Epithelial cell of proximal tubule (primary cell): ENCODE measurements around the gene PRSS2. TPM values are rescaled to one million over a fixed set of nuclear protein-coding genes. Genes with fewer than 3 reads are reported as not detected.

Source experiments
- DNase-seq: peaks from one replicate; pipeline ENCODE4 v3.0.0-alpha.2; 2011; ENCODE audit warnings: low read depth
- H3K4me3 ChIP-seq: 2 replicates; pipeline ENCODE4 v1.5.1; 2011; ENCODE audit warnings: low read depth, mild to moderate bottlenecking, low read length
- total RNA-seq: library from RNA; depleted of rRNA; stranded (reverse); fragments of >200 nt; gene quantifications from 2 replicates; pipeline ENCODE4 v1.2.3, GENCODE V29; 2015
- TF ChIP-seq, protein P1 (sequence below): conservative IDR thresholded peaks from 2 replicates; pipeline ENCODE4 v1.5.1; 2012; ENCODE audit warnings: low read depth, mild to moderate bottlenecking, low read length

Gene PRSS2
- total RNA-seq, 1 donor from 2014 or later = not detected

DNA sequence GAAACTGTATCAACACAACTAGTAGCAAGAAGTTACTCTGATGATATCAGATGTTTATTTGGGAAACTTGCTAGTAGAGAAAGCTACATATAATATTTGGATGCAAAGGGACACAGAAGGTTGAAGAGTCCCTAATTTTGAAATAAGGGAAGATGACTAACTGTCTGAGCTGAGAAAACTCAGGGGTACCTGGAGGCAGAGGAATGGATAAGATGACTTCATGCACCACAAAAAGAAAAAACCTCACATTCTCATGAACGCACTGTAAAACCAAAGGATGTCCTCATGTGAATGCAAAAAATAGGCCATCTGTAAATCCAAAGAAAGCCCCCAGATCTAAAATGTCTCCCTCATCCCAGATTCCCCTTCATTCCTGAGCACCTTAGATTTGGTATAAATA is 29.3 kb downstream of the PRSS2 start:
- TF ChIP-seq, protein P1, sequence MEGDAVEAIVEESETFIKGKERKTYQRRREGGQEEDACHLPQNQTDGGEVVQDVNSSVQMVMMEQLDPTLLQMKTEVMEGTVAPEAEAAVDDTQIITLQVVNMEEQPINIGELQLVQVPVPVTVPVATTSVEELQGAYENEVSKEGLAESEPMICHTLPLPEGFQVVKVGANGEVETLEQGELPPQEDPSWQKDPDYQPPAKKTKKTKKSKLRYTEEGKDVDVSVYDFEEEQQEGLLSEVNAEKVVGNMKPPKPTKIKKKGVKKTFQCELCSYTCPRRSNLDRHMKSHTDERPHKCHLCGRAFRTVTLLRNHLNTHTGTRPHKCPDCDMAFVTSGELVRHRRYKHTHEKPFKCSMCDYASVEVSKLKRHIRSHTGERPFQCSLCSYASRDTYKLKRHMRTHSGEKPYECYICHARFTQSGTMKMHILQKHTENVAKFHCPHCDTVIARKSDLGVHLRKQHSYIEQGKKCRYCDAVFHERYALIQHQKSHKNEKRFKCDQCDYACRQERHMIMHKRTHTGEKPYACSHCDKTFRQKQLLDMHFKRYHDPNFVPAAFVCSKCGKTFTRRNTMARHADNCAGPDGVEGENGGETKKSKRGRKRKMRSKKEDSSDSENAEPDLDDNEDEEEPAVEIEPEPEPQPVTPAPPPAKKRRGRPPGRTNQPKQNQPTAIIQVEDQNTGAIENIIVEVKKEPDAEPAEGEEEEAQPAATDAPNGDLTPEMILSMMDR = no peak
- no peak for DNase-seq
- H3K4me3 ChIP-seq = no peak overlapping the region

DNA sequence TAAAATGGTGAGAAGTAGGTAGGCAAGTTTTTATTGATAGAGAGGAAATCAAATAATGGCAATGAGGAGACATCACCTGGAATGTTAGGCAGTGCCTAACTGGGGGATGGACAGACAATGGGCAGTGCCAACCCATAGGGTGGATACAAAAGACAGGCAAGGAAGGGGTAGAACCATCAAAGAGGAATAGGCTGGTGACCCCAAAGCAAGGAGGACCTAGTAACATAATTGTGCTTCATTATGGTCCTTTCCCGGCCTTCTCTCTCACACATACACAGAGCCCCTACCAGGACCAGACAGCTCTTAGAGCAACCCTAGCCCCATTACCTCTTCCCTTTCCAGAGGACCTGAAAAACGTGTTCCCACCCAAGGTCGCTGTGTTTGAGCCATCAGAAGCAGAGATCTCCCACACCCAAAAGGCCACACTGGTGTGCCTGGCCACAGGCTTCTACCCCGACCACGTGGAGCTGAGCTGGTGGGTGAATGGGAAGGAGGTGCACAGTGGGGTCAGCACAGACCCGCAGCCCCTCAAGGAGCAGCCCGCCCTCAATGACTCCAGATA is 30.0 kb downstream of the PRSS2 start:
- no peak overlapping the region for H3K4me3 ChIP-seq
- TF ChIP-seq, protein P1 = no peak
- DNase-seq = no peak

DNA sequence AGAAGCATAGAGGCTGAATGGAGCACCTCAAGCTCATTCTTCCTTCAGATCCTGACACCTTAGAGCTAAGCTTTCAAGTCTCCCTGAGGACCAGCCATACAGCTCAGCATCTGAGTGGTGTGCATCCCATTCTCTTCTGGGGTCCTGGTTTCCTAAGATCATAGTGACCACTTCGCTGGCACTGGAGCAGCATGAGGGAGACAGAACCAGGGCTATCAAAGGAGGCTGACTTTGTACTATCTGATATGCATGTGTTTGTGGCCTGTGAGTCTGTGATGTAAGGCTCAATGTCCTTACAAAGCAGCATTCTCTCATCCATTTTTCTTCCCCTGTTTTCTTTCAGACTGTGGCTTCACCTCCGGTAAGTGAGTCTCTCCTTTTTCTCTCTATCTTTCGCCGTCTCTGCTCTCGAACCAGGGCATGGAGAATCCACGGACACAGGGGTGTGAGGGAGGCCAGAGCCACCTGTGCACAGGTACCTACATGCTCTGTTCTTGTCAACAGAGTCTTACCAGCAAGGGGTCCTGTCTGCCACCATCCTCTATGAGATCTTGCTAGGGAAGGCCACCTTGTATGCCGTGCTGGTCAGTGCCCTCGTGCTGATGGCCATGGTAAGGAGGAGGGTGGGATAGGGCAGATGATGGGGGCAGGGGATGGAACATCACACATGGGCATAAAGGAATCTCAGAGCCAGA is 31.0 kb downstream of the PRSS2 start:
- H3K4me3 ChIP-seq = no peak overlapping the region
- TF ChIP-seq, protein P1 = no peak
- DNase-seq = no peak

DNA sequence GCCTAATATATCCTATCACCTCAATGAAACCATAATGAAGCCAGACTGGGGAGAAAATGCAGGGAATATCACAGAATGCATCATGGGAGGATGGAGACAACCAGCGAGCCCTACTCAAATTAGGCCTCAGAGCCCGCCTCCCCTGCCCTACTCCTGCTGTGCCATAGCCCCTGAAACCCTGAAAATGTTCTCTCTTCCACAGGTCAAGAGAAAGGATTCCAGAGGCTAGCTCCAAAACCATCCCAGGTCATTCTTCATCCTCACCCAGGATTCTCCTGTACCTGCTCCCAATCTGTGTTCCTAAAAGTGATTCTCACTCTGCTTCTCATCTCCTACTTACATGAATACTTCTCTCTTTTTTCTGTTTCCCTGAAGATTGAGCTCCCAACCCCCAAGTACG is 31.5 kb downstream of the PRSS2 start:
- TF ChIP-seq, protein P1 = no peak
- no peak for DNase-seq
- H3K4me3 ChIP-seq = no peak overlapping the region

DNA sequence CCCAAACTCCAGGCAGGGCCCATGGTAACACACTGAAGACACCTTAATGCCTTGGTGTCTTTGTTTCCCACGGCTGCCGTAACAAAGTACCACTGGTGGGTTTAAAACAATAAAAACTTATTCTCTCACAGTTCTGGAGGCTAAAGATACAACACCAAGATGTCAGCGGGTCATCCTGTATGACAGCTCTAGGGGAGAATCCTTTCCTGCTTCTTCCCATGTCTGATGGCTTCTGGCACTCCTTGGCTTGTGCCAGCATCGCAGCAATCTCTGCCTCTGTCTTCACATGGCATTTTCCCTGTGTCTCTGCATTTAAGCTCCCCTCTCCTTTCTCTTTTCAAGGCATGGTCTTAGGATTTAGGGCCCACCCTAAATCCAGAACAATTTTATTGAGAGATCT is 33.1 kb downstream of the PRSS2 start:
- TF ChIP-seq, protein P1 = no peak
- no peak overlapping the region for H3K4me3 ChIP-seq
- DNase-seq = no peak

DNA sequence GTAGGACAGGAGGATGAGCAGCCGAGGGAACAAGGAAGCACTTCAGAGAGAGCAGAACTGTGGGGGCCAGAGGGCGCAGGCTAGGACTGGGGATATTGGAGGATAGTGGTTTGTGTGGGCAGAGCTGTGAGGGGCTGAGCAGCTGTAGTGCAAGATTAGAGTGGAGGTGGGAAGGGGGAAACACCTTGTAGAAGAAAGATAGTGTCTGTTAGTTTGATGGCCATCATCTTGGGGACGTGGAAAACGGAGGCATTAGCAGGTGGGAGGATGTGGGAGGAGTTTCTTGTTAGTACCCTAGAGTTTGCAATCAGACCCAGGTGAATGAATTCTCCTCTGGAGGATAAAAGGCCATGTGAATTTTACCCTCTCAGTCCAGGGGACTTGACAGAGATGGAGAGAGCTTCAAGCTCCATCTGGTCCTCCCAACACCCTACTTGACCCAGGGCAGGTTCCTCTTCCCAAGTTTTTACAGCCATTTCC is 34.0 kb downstream of the PRSS2 start:
- no peak overlapping the region for H3K4me3 ChIP-seq
- no peak for DNase-seq
- TF ChIP-seq, protein P1 = no peak
